H4 (cell line): ENCODE results near the gene EIF5AL1. TPM values are rescaled to one million over a fixed set of nuclear protein-coding genes. Genes with fewer than 3 reads are reported as not detected.
"Not testable (repeated sequence)": the region's sequence is repeated elsewhere in the genome, so short reads cannot be mapped to it uniquely, and the experiment has no call there.

ENCODE experiments used
- DNase-seq: peaks from one replicate; pipeline ENCODE4 v3.0.0-alpha.2; 2015; ENCODE audit warnings: low spot score
- total RNA-seq: library from RNA; depleted of rRNA; stranded (reverse); fragments of >200 nt; shearing (Covaris generic); gene quantifications from 2 replicates; pipeline ENCODE4 v1.2.3, GENCODE V29; 2014

Gene EIF5AL1
- total RNA-seq, 1 experiment from 2014 or later, result 0.81 TPM

GRCh38 chr10:79509306-79509933 lies 2.9 kb upstream of the EIF5AL1 start:
- DNase-seq, result not testable (repeated sequence)

- DNase-seq, result not testable (repeated sequence)
Observed at GRCh38 chr10:79509934-79510508, 2.3 kb upstream of the EIF5AL1 start.

- not testable (repeated sequence) for DNase-seq
Observed at GRCh38 chr10:79516532-79517205, 4.3 kb downstream of the EIF5AL1 start.

GRCh38 chr10:79517567-79517966 lies 5.2 kb downstream of the EIF5AL1 start:
- DNase-seq, result not testable (repeated sequence)

GRCh38 chr10:79521751-79522150 lies 9.4 kb downstream of the EIF5AL1 start:
- not testable (repeated sequence) for DNase-seq

GRCh38 chr10:79522464-79522863 lies 10.1 kb downstream of the EIF5AL1 start:
- DNase-seq, result not testable (repeated sequence)

GRCh38 chr10:79523157-79523853 lies 11.0 kb downstream of the EIF5AL1 start:
- DNase-seq, result not testable (repeated sequence)

- not testable (repeated sequence) for DNase-seq
Observed at GRCh38 chr10:79525049-79525710, 12.8 kb downstream of the EIF5AL1 start.

GRCh38 chr10:79528261-79528660 lies 15.9 kb downstream of the EIF5AL1 start:
- not testable (repeated sequence) for DNase-seq

GRCh38 chr10:79533142-79533902 lies 21.0 kb downstream of the EIF5AL1 start:
- DNase-seq, result not testable (repeated sequence)

GRCh38 chr10:79533903-79534175 lies 21.5 kb downstream of the EIF5AL1 start:
- not testable (repeated sequence) for DNase-seq

- not testable (repeated sequence) for DNase-seq
Observed at GRCh38 chr10:79538311-79538710, 26.0 kb downstream of the EIF5AL1 start.

- DNase-seq, result not testable (repeated sequence)
Observed at GRCh38 chr10:79540930-79541329, 28.6 kb downstream of the EIF5AL1 start.

- DNase-seq, result no peak
Observed at GRCh38 chr10:79542626-79543025, 30.3 kb downstream of the EIF5AL1 start.

- DNase-seq, result not testable (repeated sequence)
Observed at GRCh38 chr10:79544408-79544807, 32.1 kb downstream of the EIF5AL1 start.

GRCh38 chr10:79544926-79545659 lies 32.8 kb downstream of the EIF5AL1 start:
- not testable (repeated sequence) for DNase-seq

- DNase-seq, result not testable (repeated sequence)
Observed at GRCh38 chr10:79547128-79547527, 34.8 kb downstream of the EIF5AL1 start.

GRCh38 chr10:79547973-79548372 lies 35.6 kb downstream of the EIF5AL1 start:
- no peak for DNase-seq

- DNase-seq, result no peak
Observed at GRCh38 chr10:79552143-79552542, 39.8 kb downstream of the EIF5AL1 start.
